C4-2B (cell line): ENCODE data around the gene LKAAEAR1.

Experiments used
- ZFX ChIP-seq: fragments of 450-650 bp; IDR thresholded peaks from 2 replicates; pipeline ENCODE4 v1.6.1; 2017
- TF ChIP-seq, protein P1 (sequence below): fragments of 450-650 bp; conservative IDR thresholded peaks from 2 replicates; pipeline ENCODE4 v1.5.1; 2017; ENCODE audit warnings: mild to moderate bottlenecking

DNA sequence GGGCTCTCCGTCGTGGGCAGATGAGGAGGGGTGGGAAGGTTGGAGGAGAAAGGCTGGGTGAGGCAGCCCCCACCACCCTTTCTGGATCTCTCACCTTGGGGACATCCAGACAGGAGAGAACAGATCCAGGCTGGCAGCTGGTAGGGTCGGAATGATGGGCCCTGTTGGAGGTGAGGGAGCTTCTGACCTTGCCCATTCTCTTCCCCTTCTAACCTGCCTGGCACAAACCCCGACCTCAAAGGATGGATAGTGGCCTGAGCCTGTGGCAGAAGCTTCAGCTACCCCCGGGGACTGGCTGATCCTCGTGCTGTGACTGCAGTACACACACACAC, 29.2 kb upstream of the LKAAEAR1 start:
- TF ChIP-seq, protein P1, sequence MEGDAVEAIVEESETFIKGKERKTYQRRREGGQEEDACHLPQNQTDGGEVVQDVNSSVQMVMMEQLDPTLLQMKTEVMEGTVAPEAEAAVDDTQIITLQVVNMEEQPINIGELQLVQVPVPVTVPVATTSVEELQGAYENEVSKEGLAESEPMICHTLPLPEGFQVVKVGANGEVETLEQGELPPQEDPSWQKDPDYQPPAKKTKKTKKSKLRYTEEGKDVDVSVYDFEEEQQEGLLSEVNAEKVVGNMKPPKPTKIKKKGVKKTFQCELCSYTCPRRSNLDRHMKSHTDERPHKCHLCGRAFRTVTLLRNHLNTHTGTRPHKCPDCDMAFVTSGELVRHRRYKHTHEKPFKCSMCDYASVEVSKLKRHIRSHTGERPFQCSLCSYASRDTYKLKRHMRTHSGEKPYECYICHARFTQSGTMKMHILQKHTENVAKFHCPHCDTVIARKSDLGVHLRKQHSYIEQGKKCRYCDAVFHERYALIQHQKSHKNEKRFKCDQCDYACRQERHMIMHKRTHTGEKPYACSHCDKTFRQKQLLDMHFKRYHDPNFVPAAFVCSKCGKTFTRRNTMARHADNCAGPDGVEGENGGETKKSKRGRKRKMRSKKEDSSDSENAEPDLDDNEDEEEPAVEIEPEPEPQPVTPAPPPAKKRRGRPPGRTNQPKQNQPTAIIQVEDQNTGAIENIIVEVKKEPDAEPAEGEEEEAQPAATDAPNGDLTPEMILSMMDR, result no peak
- TF ChIP-seq ZFX, result no peak
